B cell (primary cell): ENCODE measurements around the gene QKI. TPM values are rescaled to one million over a fixed set of nuclear protein-coding genes. Genes with fewer than 3 reads are reported as not detected.

Experiments
- ATAC-seq: fragments of 200-7000 bp; cut with Tn5 transposase; one replicate; pipeline ENCODE4 v1.10.0; 2021; ENCODE audit warnings: low read depth, mild to moderate bottlenecking, moderate number of reproducible peaks, moderate library complexity
- CTCF ChIA-PET: fragments of 350-600 bp; sonication (Branson Sonifier 250); formaldehyde crosslinking; loops from one replicate; lab custom pipeline; 2021; ENCODE audit warnings: antibody characterized with exemption, inconsistent platforms; lab: Charles Lee
- POLR2A ChIA-PET: fragments of 350-600 bp; sonication (Branson Sonifier 250); formaldehyde crosslinking; loops from one replicate; lab custom pipeline; 2021; ENCODE audit warnings: antibody characterized with exemption; lab: Charles Lee
- DNase-seq: peaks from one replicate; pipeline ENCODE4 v3.0.0; 2013
- H2AFZ ChIP-seq: 2 replicates; pipeline ENCODE4 v1.6.1; 2012; ENCODE audit warnings: mild to moderate bottlenecking, low read depth, low read length; ENCODE audit not compliant: insufficient read depth, poor library complexity, severe bottlenecking
- H3K27ac ChIP-seq, 2 donors: 1 replicate in 1 of 2; 2 replicates in 1 of 2; pipeline ENCODE4 v1.5.1; 2012 to 2013; ENCODE audit warnings: low read length in 2 of 2, mild to moderate bottlenecking in 2 of 2, moderate library complexity in 1 of 2
- H3K27me3 ChIP-seq, 4 experiments: fragments of 200-600 bp in 1 of 4; sonication (generic) in 1 of 4; replicated peaks in 1 of 4; 1 replicate in 2 of 4; 2 replicates in 2 of 4; pipeline versions ENCODE4 v1.6.1 to v1.7.0; 2013 to 2016; ENCODE audit warnings: low read length in 3 of 4, mild to moderate bottlenecking in 2 of 4, mixed read lengths in 1 of 4, moderate library complexity in 1 of 4; ENCODE audit not compliant: insufficient read depth in 4 of 4, control insufficient read depth in 3 of 4; ENCODE audit errors: control extremely low read depth in 1 of 4
- H3K36me3 ChIP-seq, 2 experiments: replicated peaks in 1 of 2; 1 replicate in 1 of 2; 2 replicates in 1 of 2; pipeline versions ENCODE4 v1.6.1 to v1.7.1; 2013; ENCODE audit warnings: low read length in 1 of 2; ENCODE audit not compliant: insufficient read depth in 2 of 2, control insufficient read depth in 1 of 2; ENCODE audit errors: control extremely low read depth in 1 of 2, extremely low read depth in 1 of 2
- H3K4me1 ChIP-seq, 2 donors: fragments of 200-600 bp in 1 of 2; sonication (generic) in 1 of 2; 1 replicate in 1 of 2; 2 replicates in 1 of 2; pipeline versions ENCODE4 v1.5.1 to v1.6.1; 2013 to 2017; ENCODE audit warnings: low read length in 2 of 2; ENCODE audit not compliant: control insufficient read depth in 2 of 2, insufficient read depth in 2 of 2
- H3K4me2 ChIP-seq: replicated peaks from 2 replicates; pipeline ENCODE3; 2012; ENCODE audit warnings: mild to moderate bottlenecking, low read depth, low read length; ENCODE audit not compliant: poor library complexity, severe bottlenecking
- H3K4me3 ChIP-seq, 5 experiments: fragments of 200-600 bp in 1 of 5; sonication (generic) in 1 of 5; 1 replicate in 3 of 5; 2 replicates in 2 of 5; pipeline versions ENCODE4 v1.5.1 to v1.7.0; 2011 to 2016; ENCODE audit warnings: low read length in 4 of 5, mild to moderate bottlenecking in 4 of 5, low read depth in 2 of 5, control low read depth in 1 of 5, moderate library complexity in 1 of 5; ENCODE audit not compliant: insufficient read depth in 1 of 5; ENCODE audit errors: control extremely low read depth in 1 of 5, extremely low read depth in 1 of 5
- H3K79me2 ChIP-seq: fragments of 200-600 bp; sonication (generic); one replicate; pipeline ENCODE4 v1.6.0; 2016; ENCODE audit warnings: low read length; ENCODE audit not compliant: control insufficient read depth, insufficient read depth
- H3K9ac ChIP-seq: fragments of 200-600 bp; sonication (generic); 2 replicates; pipeline ENCODE4 v1.6.1; 2017; ENCODE audit warnings: mild to moderate bottlenecking, low read length, moderate library complexity
- H3K9me3 ChIP-seq, 3 donors: one replicate each; pipeline versions ENCODE4 v1.6.1 to v1.7.1; 2013; ENCODE audit warnings: low read length in 2 of 3; ENCODE audit not compliant: control insufficient read depth in 2 of 3, insufficient read depth in 1 of 3; ENCODE audit errors: control extremely low read depth in 1 of 3
- H4K20me1 ChIP-seq: 2 replicates; pipeline ENCODE4 v1.6.0; 2012; ENCODE audit warnings: mild to moderate bottlenecking, low read length; ENCODE audit not compliant: insufficient read depth, control insufficient read depth, poor library complexity, severe bottlenecking
- H3K27ac Mint-ChIP-seq: one replicate; pipeline ENCODE4 v1.8.0; 2021; ENCODE audit warnings: mixed read lengths
- H3K27me3 Mint-ChIP-seq: one replicate; pipeline ENCODE4 v1.8.0; 2021; ENCODE audit warnings: mixed read lengths
- H3K4me1 Mint-ChIP-seq: one replicate; pipeline ENCODE4 v1.8.0; 2021; ENCODE audit warnings: mixed read lengths
- H3K4me3 Mint-ChIP-seq: one replicate; pipeline ENCODE4 v1.8.0; 2021; ENCODE audit warnings: mixed read lengths
- H3K9me3 Mint-ChIP-seq: one replicate; pipeline ENCODE4 v1.8.0; 2022; ENCODE audit warnings: mixed read lengths; ENCODE audit not compliant: insufficient read depth
- CTCF ChIP-seq: fragments of 200-600 bp; IDR thresholded peaks from one replicate; pipeline ENCODE4 v1.8.0; 2022; ENCODE audit warnings: antibody characterized with exemption, mild to moderate bottlenecking
- EZH2 ChIP-seq: IDR thresholded peaks from 2 replicates; pipeline ENCODE4 v1.6.1; 2012; ENCODE audit warnings: borderline replicate concordance, low read depth, mild to moderate bottlenecking, moderate library complexity, low read length; ENCODE audit not compliant: insufficient read depth, poor library complexity, severe bottlenecking
- WGBS: methylation state at CpG from one replicate; pipeline ENCODE4 v1.1.5; 2013; ENCODE audit warnings: missing lambda C conversion rate; ENCODE audit not compliant: insufficient coverage; 5-methylcytosine and 5-hydroxymethylcytosine counted together
- intact Hi-C: fragments of 100-400 bp; cut with micrococcal nuclease; formaldehyde crosslinking; loops from one replicate; pipeline ENCODE4 v1.10.0; 2022
- polyA plus RNA-seq: library from polyadenylated mRNA; depleted of rRNA; stranded (reverse); fragments of >200 nt; gene quantifications from 2 replicates; pipeline ENCODE4 v1.2.3, GENCODE V29; 2012
- total RNA-seq, 2 donors: library from RNA; stranded (reverse); fragments of 120-200 nt in 1 of 2; gene quantifications; 1 replicate in 1 of 2; 2 replicates in 1 of 2; pipeline versions ENCODE4 v1.2.3 to v1.2.4, GENCODE V29; 2013 to 2022

QKI gene
- total and polyA plus RNA-seq, 2 donors (not counting 1 experiment from before 2014, with no cell fraction given): 38.8 to 79.5 TPM

GRCh38 chr6:163627274-163628062, 212.9 kb downstream of the QKI start:
- DNase-seq: no peak
- Mint-ChIP-seq H3K4me1 (peaks cover 21% of the 10 kb centered on the region), H3K9me3 (no peaks in the 10 kb centered on the region), H3K27ac (no peak overlapping the region), H3K4me3 (no peak overlapping the region), H3K27me3 (peaks cover 14% of the 10 kb centered on the region)
- ChIA-PET POLR2A (no interaction called here), CTCF (no interaction called here)
- H3K9me3 ChIP-seq: peaks cover 0 to 33% (median 0%) of the 10 kb centered on the region in 3 donors
- TF ChIP-seq EZH2 (no peak), CTCF (no peak)
- H3K4me3 ChIP-seq: no peak overlapping the region
- intact Hi-C loops: no loop called here
- H3K79me2 ChIP-seq: no peaks in the 10 kb centered on the region
- peaks cover 13 to 17% of the 10 kb centered on the region in 2 donors for H3K4me1 ChIP-seq
- H3K9ac ChIP-seq: no peak overlapping the region
- no peaks in the 10 kb centered on the region for H4K20me1 ChIP-seq
- H3K27ac ChIP-seq: no peak overlapping the region
- ATAC-seq: no peak
- 99% methylated on average over 8 of the region's 11 CpGs for WGBS
- H3K36me3 ChIP-seq: no peaks in the 10 kb centered on the region
- peaks cover 0 to 18% (median 5%) of the 10 kb centered on the region in 4 experiments for H3K27me3 ChIP-seq
- no peak overlapping the region for H2AFZ ChIP-seq
- H3K4me2 ChIP-seq: no peak overlapping the region
